Activated effector memory CD4-positive, alpha-beta T cell treated with anti-CD3 and anti-CD28 coated beads, Interleukin-2, amount 50 U/mL, for 16 hours (primary cell): Measurements from ENCODE around the gene RSPRY1.
"Not testable (repeated sequence)": the region's sequence is repeated elsewhere in the genome, so short reads cannot be mapped to it uniquely, and the experiment has no call there.

ENCODE experiments used
- DNase-seq: peaks from one replicate; pipeline ENCODE4 v3.0.0-alpha.2; 2020

Gene RSPRY1

GRCh38 chr16:57186872-57187854 lies 1.0 kb downstream of the RSPRY1 start:
- DNase-seq, result peak; percentile 71

- DNase-seq, result not testable (repeated sequence)
Measured at GRCh38 chr16:57187902-57188710, 2.0 kb downstream of the RSPRY1 start.

GRCh38 chr16:57188711-57189002 lies 2.5 kb downstream of the RSPRY1 start:
- DNase-seq, result no peak

- DNase-seq, result not testable (repeated sequence)
Measured at GRCh38 chr16:57189527-57189926, 3.4 kb downstream of the RSPRY1 start.

GRCh38 chr16:57190136-57190535 lies 4.0 kb downstream of the RSPRY1 start:
- DNase-seq, result no peak

- no peak for DNase-seq
Measured at GRCh38 chr16:57191056-57191571, 5.0 kb downstream of the RSPRY1 start.

- no peak for DNase-seq
Measured at GRCh38 chr16:57192146-57192545, 6.0 kb downstream of the RSPRY1 start.

GRCh38 chr16:57192720-57193486 lies 6.8 kb downstream of the RSPRY1 start:
- DNase-seq, result no peak

- DNase-seq, result no peak
Measured at GRCh38 chr16:57194512-57194911, 8.4 kb downstream of the RSPRY1 start.

- DNase-seq, result no peak
Measured at GRCh38 chr16:57196286-57196685, 10.2 kb downstream of the RSPRY1 start.

- DNase-seq, result no peak
Measured at GRCh38 chr16:57196753-57197152, 10.6 kb downstream of the RSPRY1 start.

GRCh38 chr16:57200321-57200720 lies 14.2 kb downstream of the RSPRY1 start:
- DNase-seq, result not testable (repeated sequence)

- not testable (repeated sequence) for DNase-seq
Measured at GRCh38 chr16:57200926-57201325, 14.8 kb downstream of the RSPRY1 start.

GRCh38 chr16:57202095-57202886 lies 16.2 kb downstream of the RSPRY1 start:
- DNase-seq, result no peak

GRCh38 chr16:57203451-57203850 lies 17.3 kb downstream of the RSPRY1 start:
- DNase-seq, result no peak

GRCh38 chr16:57204675-57205074 lies 18.5 kb downstream of the RSPRY1 start:
- no peak for DNase-seq

- no peak for DNase-seq
Measured at GRCh38 chr16:57208926-57209325, 22.8 kb downstream of the RSPRY1 start.

- no peak for DNase-seq
Measured at GRCh38 chr16:57209780-57210179, 23.7 kb downstream of the RSPRY1 start.

GRCh38 chr16:57213462-57213861 lies 27.3 kb downstream of the RSPRY1 start:
- no peak for DNase-seq

GRCh38 chr16:57216968-57217367 lies 30.8 kb downstream of the RSPRY1 start:
- DNase-seq, result no peak

- DNase-seq, result no peak
Measured at GRCh38 chr16:57223057-57223456, 36.9 kb downstream of the RSPRY1 start.
